Renal pelvis (tissue), 4 donors: ENCODE data around the gene DNAJC21. TPM values are rescaled to one million over a fixed set of nuclear protein-coding genes. Genes with fewer than 3 reads are reported as not detected.
"Not testable (repeated sequence)": the region's sequence is repeated elsewhere in the genome, so short reads cannot be mapped to it uniquely, and the experiment has no call there.

Experiments used
- DNase-seq: peaks from one replicate; pipeline ENCODE4 v3.0.0-alpha.2; 2013
- polyA plus RNA-seq, 3 donors: library from polyadenylated mRNA; unstranded; fragments of 120-200 nt; gene quantifications; one replicate each; pipeline ENCODE4 v1.2.1, GENCODE V29; 2013; ENCODE audit not compliant: insufficient read length in 3 of 3

The DNAJC21 gene
- polyA plus RNA-seq, 3 donors = 67.9 to 77.1 (median 73.0) TPM

GRCh38 chr5:34970552-34970951 lies 41.2 kb downstream of the DNAJC21 start:
- DNase-seq = no peak

- DNase-seq = not testable (repeated sequence)
Observed at GRCh38 chr5:34971655-34972054, 42.3 kb downstream of the DNAJC21 start.

- no peak for DNase-seq
Observed at GRCh38 chr5:34976347-34976746, 47.0 kb downstream of the DNAJC21 start.

GRCh38 chr5:34977934-34978613 lies 48.7 kb downstream of the DNAJC21 start:
- DNase-seq = peak; percentile 22

GRCh38 chr5:34978681-34979080 lies 49.3 kb downstream of the DNAJC21 start:
- DNase-seq = no peak

- no peak for DNase-seq
Observed at GRCh38 chr5:34982823-34983222, 53.5 kb downstream of the DNAJC21 start.

GRCh38 chr5:34986965-34987364 lies 57.6 kb downstream of the DNAJC21 start:
- no peak for DNase-seq

- DNase-seq = no peak
Observed at GRCh38 chr5:34991486-34992238, 62.3 kb downstream of the DNAJC21 start.

- DNase-seq = no peak
Observed at GRCh38 chr5:34993951-34994350, 64.6 kb downstream of the DNAJC21 start.

- peak; percentile 11 for DNase-seq
Observed at GRCh38 chr5:34996261-34996660, 66.9 kb downstream of the DNAJC21 start.

GRCh38 chr5:34998058-34998789 lies 68.9 kb downstream of the DNAJC21 start:
- no peak for DNase-seq

- no peak for DNase-seq
Observed at GRCh38 chr5:35001842-35002241, 72.5 kb downstream of the DNAJC21 start.

GRCh38 chr5:35002459-35002858 lies 73.1 kb downstream of the DNAJC21 start:
- DNase-seq = no peak

GRCh38 chr5:35003018-35003957 lies 73.9 kb downstream of the DNAJC21 start:
- peak; percentile 52 for DNase-seq

GRCh38 chr5:35004200-35004599 lies 74.8 kb downstream of the DNAJC21 start:
- no peak for DNase-seq

- no peak for DNase-seq
Observed at GRCh38 chr5:35004771-35005170, 75.4 kb downstream of the DNAJC21 start.

Other genes starting within 250 kb of the DNAJC21 start
- gene TTC23L, start 90.4 kb upstream of the DNAJC21 start, polyA plus RNA-seq = 1 to 10 TPM; 2.6 to 4.8 (median 4.6) TPM
- 10 to 100 TPM; 28.9 to 38.5 (median 34.3) TPM for gene RAD1, start 14.1 kb upstream of the DNAJC21 start, polyA plus RNA-seq
- 10 to 100 TPM; 47.7 to 51.6 (median 48.8) TPM for gene BRIX1, start 13.8 kb upstream of the DNAJC21 start, polyA plus RNA-seq
- gene AGXT2, start 118.4 kb downstream of the DNAJC21 start, polyA plus RNA-seq = 10 to 100 TPM; 26.9 to 60.3 (median 55.8) TPM